ENCODE results near the gene WASHC4. TPM values are rescaled to one million over a fixed set of nuclear protein-coding genes. Genes with fewer than 3 reads are reported as not detected.
"Not testable (repeated sequence)": the region's sequence is repeated elsewhere in the genome, so short reads cannot be mapped to it uniquely, and the experiment has no call there.

WASHC4 gene
- total and polyA plus RNA-seq, 2 experiments from 2014 or later, result 18.5 to 24.1 TPM

- peaks cover 32% of the 10 kb centered on the region for H3K27me3 ChIP-seq
- H3K4me1 ChIP-seq (ENCODE audit: low read depth), result no peaks in the 10 kb centered on the region
- no peaks in the 10 kb centered on the region for H3K9me3 ChIP-seq (ENCODE audit: low read depth)
- TF ChIP-seq CTCF (IDR thresholded peaks at IDR 0.05; ENCODE audit: low read depth, low read length), result no peak
- DNase-seq (ENCODE audit: low read depth in 1 of 2, low spot score in 1 of 2), result no peak
- no peak overlapping the region for H3K4me3 ChIP-seq
- no peak overlapping the region for H3K27ac ChIP-seq
- H3K36me3 ChIP-seq, result no peaks in the 10 kb centered on the region
Observed at GRCh38 chr12:105085501-105085900, 22.0 kb upstream of the WASHC4 start.

- Histone ChIP-seq H3K4me1 (ENCODE audit: low read depth) (no peaks in the 10 kb centered on the region), H3K27me3 (no peaks in the 10 kb centered on the region), H3K4me3 (no peak overlapping the region), H3K9me3 (ENCODE audit: low read depth) (no peaks in the 10 kb centered on the region), H3K27ac (no peak overlapping the region), H3K36me3 (no peaks in the 10 kb centered on the region)
- TF ChIP-seq CTCF (IDR thresholded peaks at IDR 0.05; ENCODE audit: low read depth, low read length), result no peak
- DNase-seq (ENCODE audit: low read depth in 1 of 2, low spot score in 1 of 2), result no peak
Observed at GRCh38 chr12:105089817-105090216, 17.7 kb upstream of the WASHC4 start.

- H3K4me1 ChIP-seq (ENCODE audit: low read depth), result no peaks in the 10 kb centered on the region
- H3K36me3 ChIP-seq, result no peaks in the 10 kb centered on the region
- H3K27me3 ChIP-seq, result no peaks in the 10 kb centered on the region
- no peak overlapping the region for H3K27ac ChIP-seq
- DNase-seq (ENCODE audit: low read depth in 1 of 2, low spot score in 1 of 2), result no peak
- TF ChIP-seq CTCF (IDR thresholded peaks at IDR 0.05; ENCODE audit: low read depth, low read length), result no peak
- no peak overlapping the region for H3K4me3 ChIP-seq
- H3K9me3 ChIP-seq (ENCODE audit: low read depth), result no peaks in the 10 kb centered on the region
Observed at GRCh38 chr12:105090361-105090760, 17.2 kb upstream of the WASHC4 start.

GRCh38 chr12:105091476-105092206, 15.9 kb upstream of the WASHC4 start:
- no peak for TF ChIP-seq CTCF (IDR thresholded peaks at IDR 0.05; ENCODE audit: low read depth, low read length)
- no peaks in the 10 kb centered on the region for H3K9me3 ChIP-seq (ENCODE audit: low read depth)
- no peak for DNase-seq (ENCODE audit: low read depth in 1 of 2, low spot score in 1 of 2)
- H3K27ac ChIP-seq, result no peak overlapping the region
- H3K4me3 ChIP-seq, result no peak overlapping the region
- H3K4me1 ChIP-seq (ENCODE audit: low read depth), result no peaks in the 10 kb centered on the region
- no peaks in the 10 kb centered on the region for H3K27me3 ChIP-seq
- H3K36me3 ChIP-seq, result no peaks in the 10 kb centered on the region

GRCh38 chr12:105092336-105092735, 15.2 kb upstream of the WASHC4 start:
- Histone ChIP-seq H3K9me3 (ENCODE audit: low read depth) (no peaks in the 10 kb centered on the region), H3K27me3 (no peaks in the 10 kb centered on the region), H3K27ac (no peak overlapping the region), H3K4me1 (ENCODE audit: low read depth) (no peaks in the 10 kb centered on the region), H3K4me3 (no peak overlapping the region), H3K36me3 (no peaks in the 10 kb centered on the region)
- TF ChIP-seq CTCF (IDR thresholded peaks at IDR 0.05; ENCODE audit: low read depth, low read length), result no peak
- DNase-seq (ENCODE audit: low read depth in 1 of 2, low spot score in 1 of 2), result no peak

GRCh38 chr12:105095338-105095737, 12.2 kb upstream of the WASHC4 start:
- H3K27me3 ChIP-seq; DNase-seq (ENCODE audit: low read depth in 1 of 2, low spot score in 1 of 2); H3K36me3 ChIP-seq; H3K27ac ChIP-seq; H3K9me3 ChIP-seq (ENCODE audit: low read depth); H3K4me1 ChIP-seq (ENCODE audit: low read depth); H3K4me3 ChIP-seq: not testable (repeated sequence)
